ENCODE results near the gene SIPA1L3.

SIPA1L3 gene

GRCh38 chr19:38115271-38115802 is 208.3 kb downstream of the SIPA1L3 start:
- DNase-seq: no peak

- DNase-seq: no peak
These were observed 211.2 kb downstream of the SIPA1L3 start for GRCh38 chr19:38118176-38118575.

- no peak for DNase-seq
These were observed 213.5 kb downstream of the SIPA1L3 start for GRCh38 chr19:38120471-38121025.

GRCh38 chr19:38122402-38123093 is 215.5 kb downstream of the SIPA1L3 start:
- DNase-seq: no peak

- no peak for DNase-seq
These were observed 218.2 kb downstream of the SIPA1L3 start for GRCh38 chr19:38125238-38125637.

- no peak for DNase-seq
These were observed 223.4 kb downstream of the SIPA1L3 start for GRCh38 chr19:38130399-38130798.

- DNase-seq: no peak
These were observed 225.8 kb downstream of the SIPA1L3 start for GRCh38 chr19:38132781-38133180.

- no peak for DNase-seq
These were observed 226.3 kb downstream of the SIPA1L3 start for GRCh38 chr19:38133319-38133718.

- no peak for DNase-seq
These were observed 227.6 kb downstream of the SIPA1L3 start for GRCh38 chr19:38134540-38135149.

GRCh38 chr19:38135150-38135998 is 228.4 kb downstream of the SIPA1L3 start:
- no peak for DNase-seq

GRCh38 chr19:38139122-38139521 is 232.1 kb downstream of the SIPA1L3 start:
- no peak for DNase-seq

GRCh38 chr19:38141108-38141507 is 234.1 kb downstream of the SIPA1L3 start:
- DNase-seq: no peak

GRCh38 chr19:38142176-38143035 is 235.4 kb downstream of the SIPA1L3 start:
- peak; percentile 19 for DNase-seq

- no peak for DNase-seq
These were observed 236.8 kb downstream of the SIPA1L3 start for GRCh38 chr19:38143847-38144246.

- no peak for DNase-seq
These were observed 237.7 kb downstream of the SIPA1L3 start for GRCh38 chr19:38144667-38145066.

GRCh38 chr19:38145623-38146022 is 238.6 kb downstream of the SIPA1L3 start:
- DNase-seq: no peak

GRCh38 chr19:38148337-38148736 is 241.3 kb downstream of the SIPA1L3 start:
- DNase-seq: no peak

- DNase-seq: no peak
These were observed 242.7 kb downstream of the SIPA1L3 start for GRCh38 chr19:38149661-38150061.

GRCh38 chr19:38151242-38151641 is 244.2 kb downstream of the SIPA1L3 start:
- no peak for DNase-seq

- DNase-seq: no peak
These were observed 245.7 kb downstream of the SIPA1L3 start for GRCh38 chr19:38152461-38153379.

- DNase-seq: no peak
These were observed 248.4 kb downstream of the SIPA1L3 start for GRCh38 chr19:38155453-38155852.

Data from NCI-H226 (cell line).